ENCODE measurements around the gene RICTOR.

GRCh38 chr5:39106322-39106721, 32.1 kb upstream of the RICTOR start:
- TF ChIP-seq CTCF (IDR thresholded peaks at IDR 0.05) = peak; percentile 22
- TF ChIP-seq EZH2 (IDR thresholded peaks at IDR 0.05) = no peak

Data from neural progenitor cell (in vitro differentiated cells).